Measurements from ENCODE around the gene BICC1. TPM values are rescaled to one million over a fixed set of nuclear protein-coding genes. Genes with fewer than 3 reads are reported as not detected.

Gene BICC1
- total RNA-seq, 1 experiment from 2014 or later = 11.8 TPM

DNA sequence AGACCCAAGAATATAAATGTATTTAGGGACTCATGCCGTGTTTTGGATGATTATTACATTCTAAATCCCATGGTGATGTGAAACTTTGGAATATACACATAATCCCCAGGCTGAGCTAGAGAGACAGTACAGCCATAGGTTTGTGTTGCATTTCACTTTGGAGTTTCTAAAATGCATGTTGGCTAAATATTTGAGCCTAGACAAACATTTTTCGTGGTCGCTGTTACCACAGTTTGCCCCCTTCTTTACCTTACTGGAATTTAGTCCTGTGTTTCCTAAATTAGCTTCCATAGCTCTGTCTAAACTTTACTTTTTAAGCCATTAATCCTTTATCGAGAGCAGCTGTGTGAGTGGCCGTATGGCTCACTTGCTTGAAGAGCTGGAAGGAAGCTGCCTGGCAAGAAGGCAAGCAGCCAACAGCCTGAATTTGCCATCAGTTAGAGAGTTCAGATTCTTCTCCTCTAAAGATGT, 192.0 kb downstream of the BICC1 start:
- no peak for DNase-seq (ENCODE audit: low spot score)

DNA sequence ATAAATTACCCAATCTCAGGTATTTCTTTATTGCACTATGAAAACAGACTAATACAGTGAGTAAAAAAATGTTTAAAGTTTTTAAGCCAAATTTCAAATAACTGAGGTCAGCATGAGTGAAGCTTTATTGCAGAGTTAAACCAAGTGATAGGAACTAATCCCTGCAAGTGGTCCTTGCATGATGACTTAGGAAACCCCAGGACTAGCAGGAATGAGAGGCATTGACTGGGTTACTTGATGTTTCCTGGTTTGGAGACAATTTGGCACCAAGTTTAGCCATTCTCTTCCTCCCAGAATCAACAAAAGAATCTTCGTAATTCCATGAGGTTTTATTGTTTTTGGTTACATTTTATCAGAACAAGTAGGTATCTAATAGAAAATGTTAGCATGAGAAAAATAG, 194.2 kb downstream of the BICC1 start:
- DNase-seq (ENCODE audit: low spot score) = no peak

DNA sequence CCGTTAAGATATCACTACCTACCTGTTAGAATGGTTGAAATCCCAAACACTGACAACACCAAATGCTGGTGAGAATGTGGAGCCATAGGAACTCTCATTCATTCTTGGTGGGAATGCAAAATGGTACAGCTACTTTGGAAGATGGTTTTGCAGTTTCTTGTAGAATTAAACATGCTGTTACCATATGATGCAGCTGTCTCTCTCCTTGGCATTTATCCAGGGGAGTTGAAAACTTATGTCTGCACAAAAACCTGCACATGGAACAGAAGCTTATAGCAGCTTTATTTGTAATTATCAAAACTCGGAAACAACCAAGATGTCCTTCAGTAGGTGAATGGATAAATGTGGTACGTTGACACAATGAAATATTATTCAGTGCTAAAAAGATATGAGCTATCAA, 199.5 kb downstream of the BICC1 start:
- DNase-seq (ENCODE audit: low spot score) = no peak

DNA sequence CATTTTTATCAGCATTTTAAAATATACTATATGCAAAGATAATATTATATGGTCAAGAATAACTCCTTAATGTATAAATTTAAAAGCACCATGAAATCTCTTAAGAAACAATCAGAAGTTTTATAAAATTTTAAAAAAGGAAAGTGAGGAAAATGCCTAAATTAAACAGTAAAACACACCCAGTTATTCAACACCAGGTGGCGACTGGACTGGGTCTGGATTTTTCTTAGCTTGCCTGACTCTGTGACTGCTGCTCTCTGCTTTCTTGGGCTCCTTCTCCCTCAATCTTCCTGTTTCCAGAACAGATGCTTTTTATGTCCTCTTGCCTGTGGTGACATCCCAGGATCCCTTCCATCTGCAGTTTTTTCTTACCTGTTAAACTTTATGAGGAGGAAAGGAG, 200.3 kb downstream of the BICC1 start:
- no peak for DNase-seq (ENCODE audit: low spot score)

DNA sequence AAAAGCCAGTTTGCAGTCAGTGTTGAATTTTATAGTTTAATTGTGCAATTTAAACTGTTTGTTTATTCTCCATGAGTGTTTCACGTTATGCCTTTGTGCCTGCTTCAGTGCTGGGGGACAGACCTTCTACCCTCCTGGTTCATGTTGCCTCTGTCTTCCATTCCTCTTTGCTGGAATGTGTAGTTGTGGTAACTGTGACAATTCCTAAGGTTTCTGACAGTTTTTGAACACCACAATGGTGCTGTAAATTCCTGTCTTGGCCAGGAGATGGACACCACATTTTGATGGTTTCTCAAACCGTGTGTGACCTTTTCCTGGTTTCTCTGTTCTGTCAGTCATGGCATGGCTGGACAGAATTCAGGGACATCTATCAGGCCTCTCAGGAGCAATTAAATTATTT, 201.7 kb downstream of the BICC1 start:
- DNase-seq (ENCODE audit: low spot score) = no peak

DNA sequence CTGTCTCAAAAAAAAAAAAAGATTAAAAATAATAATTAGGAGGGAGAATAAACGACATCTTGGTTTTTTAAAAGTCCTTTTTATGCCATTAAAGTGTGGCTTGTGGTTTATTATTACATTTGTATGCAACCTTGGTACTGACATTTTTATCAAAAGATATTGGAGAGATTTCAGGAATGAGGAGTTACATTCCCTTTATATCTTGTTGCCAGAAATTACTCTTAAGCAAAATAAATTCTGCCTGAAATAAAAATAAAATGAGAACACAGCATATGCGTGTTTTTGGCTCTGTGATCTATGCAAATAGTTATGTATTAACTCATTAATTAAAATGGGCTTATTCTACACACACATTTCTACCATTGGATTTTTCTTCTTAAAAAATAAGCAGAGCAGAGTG, 202.4 kb downstream of the BICC1 start:
- no peak for DNase-seq (ENCODE audit: low spot score)

DNA sequence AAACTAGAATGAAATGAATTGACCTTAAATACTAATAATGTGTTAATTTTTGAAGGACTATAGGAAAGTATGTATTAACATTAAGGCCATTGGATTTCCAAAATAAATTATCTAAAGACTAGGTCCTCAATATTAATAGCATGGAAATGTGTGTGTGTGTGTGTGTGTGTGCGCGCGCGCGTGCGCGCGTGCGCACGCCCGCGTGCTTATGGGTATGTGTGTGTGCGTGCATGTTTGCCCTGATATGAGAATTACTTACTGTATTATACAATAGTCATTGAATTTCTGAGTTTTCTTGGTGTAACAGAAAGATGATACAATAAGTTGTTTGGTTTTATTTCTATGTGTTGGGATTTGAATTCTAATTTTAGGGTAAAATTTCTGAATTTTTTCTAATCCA, 205.9 kb downstream of the BICC1 start:
- DNase-seq (ENCODE audit: low spot score) = no peak

DNA sequence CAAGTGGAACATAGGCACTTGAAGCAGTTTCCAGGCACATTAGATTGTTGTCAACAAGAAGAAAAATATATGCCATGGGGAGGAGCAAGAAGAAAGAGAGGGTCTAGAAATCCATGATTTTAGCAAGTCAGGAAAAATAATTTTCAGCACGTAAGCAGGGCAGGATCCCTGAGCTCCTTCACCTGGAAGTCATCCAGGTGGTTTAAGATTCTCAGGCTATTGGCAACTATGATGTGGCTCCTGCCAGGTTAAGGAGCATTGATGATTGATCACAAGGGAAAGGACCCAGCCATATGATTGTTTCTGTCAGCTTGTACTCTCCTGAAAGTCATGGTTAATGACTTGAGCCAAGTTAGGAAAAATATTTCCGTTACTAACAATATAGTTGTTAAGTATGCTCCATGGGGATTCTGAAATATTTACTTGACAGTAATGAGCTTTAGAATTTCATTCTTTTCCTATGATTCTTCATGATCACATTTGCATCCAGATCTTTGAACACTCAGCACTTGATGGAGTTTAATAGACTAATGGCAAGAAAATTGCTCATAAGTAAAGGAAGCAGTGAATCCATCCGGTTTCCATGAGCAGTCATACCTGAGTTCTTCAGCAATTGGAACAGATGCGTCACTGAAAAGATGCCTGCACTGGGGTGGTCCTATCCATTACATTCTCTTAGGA, 209.1 kb downstream of the BICC1 start:
- DNase-seq (ENCODE audit: low spot score) = no peak

DNA sequence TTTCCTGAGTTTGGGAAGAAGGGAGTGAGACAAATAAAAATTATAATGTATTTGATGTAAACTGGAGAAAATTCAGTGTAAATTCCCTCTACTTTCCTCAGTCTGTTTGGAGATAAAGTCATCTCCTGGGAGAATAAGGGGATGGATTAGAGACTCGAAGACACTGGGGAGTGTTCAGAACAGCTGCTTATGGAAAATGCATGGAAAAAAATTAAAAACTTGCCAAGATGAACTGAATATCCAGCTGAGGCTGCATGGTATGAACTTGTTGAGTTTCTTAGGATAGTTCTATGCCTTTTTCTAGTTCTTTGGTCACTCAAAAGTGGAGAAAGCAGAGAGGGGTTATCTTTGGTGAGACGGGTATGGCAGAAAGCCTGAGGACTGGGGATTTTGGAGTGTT, 210.5 kb downstream of the BICC1 start:
- no peak for DNase-seq (ENCODE audit: low spot score)

DNA sequence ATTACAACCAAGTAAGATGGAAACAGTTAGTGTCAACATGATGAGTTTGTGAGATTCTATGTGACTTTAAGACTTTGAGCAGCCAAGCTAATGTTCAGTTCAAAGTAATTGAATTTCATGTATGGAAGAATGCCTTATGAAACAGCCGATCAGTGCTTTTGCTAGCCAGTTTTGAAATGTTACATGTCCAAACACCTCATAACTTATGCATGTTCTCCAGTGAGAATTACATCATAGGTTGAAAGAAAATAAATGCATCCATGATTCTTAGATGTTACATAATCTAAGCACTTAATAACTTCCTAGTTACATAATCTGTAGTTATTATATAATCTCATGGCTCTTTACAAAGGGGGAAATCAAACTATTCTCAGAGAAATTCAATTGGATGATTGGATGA, 211.3 kb downstream of the BICC1 start:
- no peak for DNase-seq (ENCODE audit: low spot score)

DNA sequence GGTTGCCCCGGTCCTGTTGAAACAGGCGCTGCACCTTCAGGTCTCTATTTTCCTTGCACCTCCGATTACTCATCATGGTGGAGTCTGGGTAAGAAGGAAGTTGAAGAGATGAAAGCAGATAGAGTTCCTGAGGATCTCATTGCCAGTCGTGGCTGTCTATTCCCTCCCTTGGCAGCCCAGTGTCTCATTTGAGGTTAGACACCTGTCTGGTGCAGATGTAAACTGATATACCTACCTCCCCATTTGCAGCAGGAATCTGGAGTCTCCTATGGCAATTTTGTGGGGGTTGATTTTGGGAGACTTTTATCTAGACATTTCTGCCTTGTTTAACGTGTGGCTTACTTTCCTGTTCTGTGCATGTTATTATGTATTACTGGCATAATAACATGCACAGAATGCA, 212.1 kb downstream of the BICC1 start:
- no peak for DNase-seq (ENCODE audit: low spot score)

DNA sequence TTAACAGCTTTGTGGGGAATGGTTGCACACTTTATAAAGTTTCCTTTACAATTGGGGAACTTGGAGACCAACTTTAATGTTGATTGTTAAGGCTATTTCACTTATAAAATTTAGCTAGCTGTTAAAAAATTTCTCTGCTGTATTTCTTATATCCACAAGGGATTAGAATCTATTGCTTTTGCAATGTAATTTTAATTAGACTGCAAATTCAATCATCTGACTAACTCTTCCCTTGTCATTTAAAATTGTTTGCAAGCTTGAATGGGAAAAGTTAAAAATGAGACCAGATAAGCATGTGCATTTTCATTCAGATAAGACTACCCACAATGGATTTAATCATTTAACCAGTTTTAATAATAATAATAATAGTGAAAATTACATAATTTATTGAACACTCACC, 213.2 kb downstream of the BICC1 start:
- no peak for DNase-seq (ENCODE audit: low spot score)

DNA sequence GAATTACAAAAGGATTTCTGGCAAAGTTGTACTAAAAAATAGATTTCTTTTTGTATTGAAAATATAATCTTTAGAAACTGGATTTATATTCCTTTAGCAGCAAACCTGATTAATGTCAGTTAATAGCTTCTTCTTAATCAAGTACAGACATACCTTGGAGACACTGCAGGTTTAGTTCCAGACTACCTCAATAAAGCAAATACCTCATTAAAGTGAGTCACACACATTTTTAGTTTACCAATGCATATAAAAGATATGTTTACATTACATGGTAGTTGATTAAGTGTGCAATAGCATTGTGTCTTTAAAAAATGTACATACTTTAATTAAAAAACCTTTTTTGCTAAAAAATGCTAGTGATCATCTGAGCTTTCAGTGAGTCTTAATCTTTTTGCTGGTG, 215.0 kb downstream of the BICC1 start:
- DNase-seq (ENCODE audit: low spot score) = no peak

DNA sequence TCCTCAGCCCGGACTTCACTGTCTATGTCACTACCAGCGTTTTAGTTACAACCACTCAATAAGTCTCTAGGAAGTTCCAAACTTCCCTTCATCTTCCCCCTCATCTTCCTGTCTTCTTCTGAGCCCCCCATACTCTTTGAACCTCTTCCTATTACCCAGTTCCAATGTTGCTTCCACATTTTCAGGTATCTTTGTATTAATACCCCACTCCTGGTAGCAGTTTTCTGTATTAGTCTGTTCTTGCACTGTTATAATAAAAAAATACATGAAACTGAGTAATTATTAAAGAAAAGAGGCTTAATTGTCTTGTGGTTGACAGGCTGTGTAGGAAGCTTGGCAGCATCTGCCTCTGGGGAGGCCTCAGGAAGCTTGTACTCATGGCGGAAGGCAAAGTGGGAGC, 218.6 kb downstream of the BICC1 start:
- no peak for DNase-seq (ENCODE audit: low spot score)

DNA sequence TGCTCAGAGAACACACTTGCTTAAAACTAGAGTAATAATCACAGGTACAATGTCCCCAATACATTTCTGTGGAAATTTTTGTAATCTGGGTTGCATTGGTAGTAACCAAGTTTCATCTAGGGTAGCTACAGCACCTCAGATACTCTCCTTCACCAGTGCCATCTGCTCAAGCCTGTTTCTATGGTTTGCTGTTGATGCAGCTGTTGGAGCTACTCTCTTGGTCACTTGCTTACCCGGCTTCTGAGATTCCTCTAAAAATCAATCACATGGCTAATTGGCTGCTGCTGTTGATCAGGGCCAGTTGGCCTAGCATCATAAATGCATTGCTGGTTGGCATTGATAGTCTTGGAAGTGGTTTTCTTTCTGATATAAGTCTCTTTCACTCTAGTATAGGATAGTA, 220.8 kb downstream of the BICC1 start:
- no peak for DNase-seq (ENCODE audit: low spot score)

DNA sequence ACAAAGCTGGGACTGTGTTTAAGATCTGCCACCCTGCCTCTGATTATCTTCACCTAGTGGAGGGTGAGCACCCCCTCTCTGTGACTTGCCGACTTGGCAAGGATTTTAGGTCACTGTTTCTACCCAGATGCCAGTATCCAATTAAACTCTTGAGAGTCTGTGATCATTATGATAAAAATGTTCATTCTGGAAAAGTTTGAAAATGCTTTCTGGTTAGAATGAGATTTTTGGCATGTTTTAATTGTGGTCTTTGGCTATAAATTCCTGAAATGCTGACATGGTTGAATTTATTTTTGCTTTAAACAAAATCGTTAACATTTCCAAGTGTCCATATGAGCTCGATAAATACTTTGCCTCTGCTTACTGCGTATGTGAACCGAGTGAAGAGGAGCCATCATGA, 221.4 kb downstream of the BICC1 start:
- no peak for DNase-seq (ENCODE audit: low spot score)

DNA sequence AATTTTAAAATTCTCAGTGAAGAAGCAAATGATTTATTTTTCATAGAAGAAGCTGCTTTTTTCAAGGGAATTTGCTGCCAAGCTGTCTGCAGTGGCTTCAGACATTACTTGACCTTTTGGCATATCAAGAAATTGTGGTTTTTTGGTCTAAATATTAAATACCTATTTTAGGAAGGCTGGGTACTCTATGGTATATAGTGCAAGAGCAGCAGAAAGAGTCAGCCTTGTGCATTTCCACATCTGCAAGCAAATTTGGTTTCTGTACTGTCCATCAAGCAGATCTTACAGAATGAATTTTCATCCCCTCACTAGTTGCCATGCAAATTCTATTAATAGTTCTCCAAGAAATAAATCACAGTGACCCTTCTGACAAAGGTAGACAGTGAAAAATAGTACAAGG, 222.0 kb downstream of the BICC1 start:
- DNase-seq (ENCODE audit: low spot score) = no peak

DNA sequence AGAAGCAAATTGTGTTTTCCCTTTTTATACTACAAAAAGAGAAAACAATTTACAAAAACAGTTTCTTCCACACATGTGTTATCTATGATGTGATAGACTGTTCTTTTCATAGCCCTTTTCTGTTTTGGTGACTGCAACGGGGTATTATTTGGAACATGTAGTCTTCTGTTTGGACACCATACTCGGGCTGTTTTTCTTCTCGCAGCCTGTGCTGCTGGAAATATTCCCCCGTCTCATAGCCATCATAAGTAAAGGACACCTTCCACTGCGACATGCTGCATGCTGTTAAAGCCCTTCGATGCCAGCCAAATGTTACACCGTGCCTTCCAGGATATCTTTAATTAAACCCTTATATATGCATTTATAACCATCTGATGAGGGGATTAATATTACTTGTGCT, 222.4 kb downstream of the BICC1 start:
- DNase-seq (ENCODE audit: low spot score) = no peak

DNA sequence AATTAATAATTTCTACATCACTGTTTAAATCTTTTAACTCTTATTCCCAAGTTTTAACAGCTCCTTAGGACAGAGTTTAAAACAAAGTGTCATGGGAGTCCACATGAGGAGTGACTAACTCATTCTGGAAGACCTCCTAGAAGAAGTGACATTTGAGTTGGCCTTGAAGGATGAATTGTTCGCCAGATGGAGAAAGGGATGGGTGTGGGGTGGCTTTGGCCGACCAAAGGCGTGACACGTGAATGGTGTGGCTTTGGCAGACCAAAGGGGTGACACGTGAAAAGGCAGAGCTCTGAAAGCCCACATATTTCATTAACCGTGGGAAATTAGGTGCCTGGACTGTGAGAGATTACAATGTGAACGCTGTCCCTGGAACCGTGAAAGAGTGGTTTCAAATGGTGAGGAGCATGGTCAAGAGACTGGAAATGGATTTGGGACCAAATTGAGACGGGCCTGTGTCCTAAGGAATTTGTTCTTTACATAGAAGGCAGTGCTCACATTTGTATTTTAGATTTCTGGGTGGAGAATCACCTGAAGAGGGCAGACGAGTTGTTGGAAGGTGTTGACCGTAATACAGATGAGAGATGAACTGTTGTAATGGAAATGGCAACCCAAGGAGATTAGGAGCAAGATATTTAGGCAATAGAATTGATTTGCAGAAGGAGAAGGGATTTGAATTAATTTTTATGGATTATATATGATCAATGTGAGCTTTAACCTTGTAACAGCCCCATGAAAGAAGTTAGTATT, 228.1 kb downstream of the BICC1 start:
- no peak for DNase-seq (ENCODE audit: low spot score)

DNA sequence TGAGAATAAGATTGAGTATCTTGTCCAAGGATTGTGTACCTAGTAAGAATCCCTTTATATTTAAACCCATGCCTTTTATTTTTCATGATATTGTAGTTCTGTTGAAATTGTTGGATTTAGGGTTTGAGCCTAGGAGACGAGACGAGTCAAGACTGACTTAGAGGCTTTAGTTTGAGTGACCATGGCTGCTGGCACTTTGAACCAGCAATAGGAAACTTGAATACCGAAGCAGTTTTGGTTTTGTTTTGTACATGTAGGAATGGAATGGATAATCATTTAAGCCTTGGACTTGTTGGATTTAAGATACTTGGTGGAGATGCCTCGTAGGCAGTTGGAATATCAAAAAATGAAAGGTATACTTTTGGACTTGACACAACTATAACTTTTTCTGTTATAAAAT, 229.0 kb downstream of the BICC1 start:
- DNase-seq (ENCODE audit: low spot score) = no peak

DNA sequence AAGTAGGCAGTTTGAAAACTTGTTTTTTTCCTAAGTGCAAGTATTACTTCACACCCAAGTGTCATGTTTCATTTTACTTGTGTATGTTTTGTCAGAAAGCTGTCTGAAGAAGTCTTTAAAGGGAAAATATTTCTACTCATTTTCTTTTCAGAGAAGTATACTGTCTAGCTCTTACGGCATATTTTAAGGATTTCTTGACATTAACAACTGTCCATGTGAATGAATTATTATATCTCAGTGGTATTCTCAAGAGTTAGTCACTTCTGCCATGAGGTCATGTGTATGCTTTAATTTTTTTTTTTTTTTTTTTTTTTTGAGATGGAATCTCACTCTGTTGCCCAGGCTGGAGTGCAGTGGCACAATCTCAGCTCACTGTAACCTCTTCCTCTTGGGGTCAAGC, 229.5 kb downstream of the BICC1 start:
- no peak for DNase-seq (ENCODE audit: low spot score)

DNA sequence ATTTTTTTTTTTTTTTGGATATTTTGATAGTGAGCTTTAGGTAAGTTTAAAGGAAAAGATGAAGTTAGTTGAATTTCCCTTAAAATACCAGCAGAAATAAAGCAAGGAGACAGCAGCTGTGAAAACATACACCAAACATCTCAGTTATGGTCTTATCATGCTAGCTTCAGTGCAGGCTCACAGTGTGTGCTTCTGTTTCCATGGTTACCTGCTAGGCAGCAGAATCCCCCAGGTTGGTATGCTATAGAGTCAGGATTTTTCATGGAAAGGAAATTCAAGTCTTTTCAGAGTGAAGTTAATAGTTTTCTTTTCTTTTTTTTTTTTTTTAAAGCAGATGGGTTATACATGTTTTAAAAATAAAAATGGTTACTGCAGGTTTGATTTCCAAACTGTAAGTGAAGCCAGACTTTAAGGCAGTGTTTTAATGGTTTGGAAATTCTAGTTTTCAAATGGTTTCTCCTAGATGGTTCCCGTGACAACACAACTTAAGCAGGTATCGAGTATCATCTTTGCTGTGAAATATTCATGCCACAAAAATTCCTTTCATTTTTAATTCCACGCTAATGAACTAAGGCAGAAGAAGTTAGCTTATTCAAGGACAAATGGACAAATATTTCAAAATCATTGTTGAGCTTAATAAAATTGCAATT, 230.9 kb downstream of the BICC1 start:
- no peak for DNase-seq (ENCODE audit: low spot score)
